GM19438 (cell line): ENCODE results near the gene VTI1A.

ENCODE experiments used
- ATAC-seq: cut with Tn5 transposase; IDR thresholded peaks from one replicate; pipeline ENCODE4 v1.9.1; 2021; ENCODE audit warnings: low read depth; ENCODE audit not compliant: unreplicated experiment

Gene VTI1A

DNA sequence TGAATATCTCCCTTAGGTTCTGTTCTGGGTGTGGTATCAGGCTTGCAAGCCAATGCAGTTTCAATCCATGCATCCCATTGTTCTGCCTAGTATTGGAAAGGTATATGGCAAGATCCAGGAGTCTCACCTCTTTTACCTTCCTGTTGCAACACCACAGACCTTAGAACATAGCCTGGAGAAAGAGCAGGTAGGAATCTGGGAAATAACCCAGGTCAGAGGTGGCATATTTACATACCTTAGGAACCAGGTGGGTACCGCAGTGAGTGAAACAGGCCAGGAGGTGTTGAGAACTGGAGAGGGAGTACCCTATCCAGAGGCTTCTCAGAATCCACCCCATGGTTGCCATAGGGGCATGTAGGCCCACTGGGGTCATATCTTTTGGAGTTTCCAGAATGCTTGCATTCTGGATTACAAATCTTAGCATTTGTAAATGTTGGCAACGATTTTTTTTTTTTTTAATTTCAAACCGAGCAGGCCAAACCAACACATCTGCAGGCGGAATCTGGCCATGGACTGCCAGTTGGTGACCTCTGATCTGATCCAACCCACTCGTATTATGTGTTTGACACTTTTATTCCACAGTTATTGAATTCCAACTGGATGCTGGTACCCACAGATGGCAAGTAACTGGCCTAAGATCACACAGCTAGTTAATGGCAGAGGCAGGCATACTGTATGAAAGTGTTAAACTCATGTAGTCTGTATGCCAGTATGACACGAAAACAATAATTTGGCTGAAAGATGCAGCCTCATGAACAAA, 322.8 kb downstream of the VTI1A start:
- no peak for ATAC-seq

DNA sequence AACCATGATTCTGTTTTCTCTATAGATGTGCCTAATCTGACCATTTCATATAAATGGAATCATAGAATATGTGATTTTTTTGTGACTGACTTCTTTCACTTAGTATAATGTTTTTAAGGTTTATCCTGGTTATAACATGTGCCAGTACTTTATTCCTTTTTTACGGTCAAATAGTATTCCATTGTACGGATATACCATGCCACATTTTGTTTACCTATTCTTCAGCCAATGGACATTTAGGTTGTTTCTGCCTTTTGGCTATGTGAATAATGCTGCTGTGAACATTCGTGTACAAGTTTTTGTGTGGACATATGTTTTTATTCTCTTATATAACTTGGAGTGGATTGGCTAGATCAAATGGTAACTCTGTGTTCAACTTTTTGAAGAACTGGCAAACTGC, 324.7 kb downstream of the VTI1A start:
- no peak for ATAC-seq

DNA sequence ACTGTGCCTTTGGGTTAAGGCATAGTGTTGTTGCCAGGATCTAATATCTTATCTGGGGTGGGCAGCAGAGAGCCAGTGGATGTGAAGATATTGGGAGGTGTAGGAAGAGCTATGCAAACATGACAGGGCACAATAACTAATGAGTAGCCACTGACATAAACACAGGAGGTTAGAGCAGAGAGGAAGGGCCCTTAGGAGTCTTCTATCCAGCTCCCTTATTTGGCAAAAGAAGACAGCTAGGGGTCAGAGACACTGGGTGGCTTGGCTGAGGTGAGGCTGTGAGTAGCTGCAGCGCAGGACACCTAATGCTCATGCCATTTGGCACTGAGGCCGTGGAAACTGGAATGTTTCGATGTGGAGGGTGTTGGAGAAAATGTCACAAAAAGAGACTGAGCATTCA, 326.8 kb downstream of the VTI1A start:
- no peak for ATAC-seq

GRCh38 chr10:112774210-112774609, 327.2 kb downstream of the VTI1A start:
- ATAC-seq = no peak

DNA sequence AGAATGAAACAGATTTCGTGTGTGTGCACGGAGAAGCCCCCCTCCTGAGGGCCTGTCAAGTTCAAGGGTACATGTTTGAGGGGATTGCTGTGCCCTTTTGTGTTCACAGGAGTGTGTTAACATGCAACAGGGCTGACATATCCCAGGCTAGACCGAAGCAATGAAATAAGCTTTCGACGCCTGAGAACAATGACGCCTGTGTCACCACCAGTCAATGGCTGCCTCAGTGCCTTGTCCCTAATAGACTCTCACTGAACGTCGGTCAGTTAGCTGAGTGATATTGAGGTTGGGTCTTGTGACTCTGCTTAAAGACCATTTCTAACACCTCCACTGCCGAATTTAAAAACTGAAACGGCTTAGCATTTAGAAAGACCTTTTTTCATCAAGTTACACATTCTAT, 327.8 kb downstream of the VTI1A start:
- ATAC-seq = no peak

- no peak for ATAC-seq
Measured at GRCh38 chr10:112775381-112775780, 328.4 kb downstream of the VTI1A start.

DNA sequence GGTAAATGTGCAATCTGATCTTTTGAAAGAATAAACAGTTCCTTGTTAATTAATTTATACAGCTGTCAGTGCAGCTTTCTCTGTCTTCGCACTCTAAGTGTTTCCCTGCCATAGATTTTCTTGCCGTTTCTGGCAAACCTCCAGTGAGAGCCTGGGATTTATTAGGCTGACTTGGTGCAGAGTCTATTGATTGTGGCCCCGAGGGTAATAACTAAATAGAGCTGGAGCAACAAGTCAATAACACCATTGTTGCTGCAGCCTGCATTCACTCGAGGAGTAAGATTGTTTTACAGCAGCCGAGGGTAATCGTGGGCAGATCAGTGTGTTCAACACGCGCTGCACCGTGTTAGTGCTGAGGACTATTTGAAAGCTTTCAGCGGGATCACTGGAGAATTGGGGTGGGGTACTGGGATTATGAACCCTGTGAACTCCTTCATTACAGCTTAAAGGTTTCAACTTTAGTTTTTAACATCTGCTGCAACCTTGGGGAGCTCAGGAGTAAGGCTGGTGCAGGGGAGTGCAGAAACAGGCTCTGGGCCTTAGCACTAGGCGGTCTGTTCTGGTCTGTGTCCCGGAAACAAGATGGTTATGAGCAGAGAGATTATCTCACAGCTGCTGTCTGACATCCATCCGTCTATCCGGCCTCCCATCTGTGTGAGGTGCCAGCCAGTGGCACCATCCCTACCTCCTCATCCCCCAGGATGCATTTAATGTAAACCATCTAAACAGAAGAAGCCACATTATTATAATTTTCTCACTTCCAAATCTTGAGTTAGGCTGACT, 329.1 kb downstream of the VTI1A start:
- no peak for ATAC-seq

GRCh38 chr10:112778579-112778978, 331.6 kb downstream of the VTI1A start:
- ATAC-seq = no peak

GRCh38 chr10:112779025-112779770, 332.2 kb downstream of the VTI1A start:
- no peak for ATAC-seq

GRCh38 chr10:112782200-112782907, 335.3 kb downstream of the VTI1A start:
- no peak for ATAC-seq

- ATAC-seq = no peak
Measured at GRCh38 chr10:112783351-112784021, 336.5 kb downstream of the VTI1A start.

GRCh38 chr10:112784022-112784461, 337.0 kb downstream of the VTI1A start:
- no peak for ATAC-seq

DNA sequence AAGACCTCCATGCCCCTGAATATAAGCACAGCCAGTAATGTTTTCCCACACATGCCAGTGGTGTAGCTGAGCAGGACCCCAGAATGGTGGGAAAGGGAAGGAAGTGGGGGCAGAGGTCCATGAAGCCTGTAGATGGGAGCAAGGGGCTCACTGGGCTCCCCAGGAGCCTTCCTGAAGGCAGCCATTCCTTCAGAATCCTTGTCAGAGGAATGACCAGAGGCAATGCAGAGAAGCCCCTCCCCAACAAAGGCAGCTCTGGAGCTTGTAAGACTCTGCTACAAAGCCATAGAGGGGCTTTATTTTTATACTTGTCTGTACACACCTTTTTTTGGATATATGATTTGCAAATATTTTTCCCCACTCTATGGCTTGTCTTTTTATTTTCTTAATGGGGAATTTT, 338.1 kb downstream of the VTI1A start:
- ATAC-seq = no peak

DNA sequence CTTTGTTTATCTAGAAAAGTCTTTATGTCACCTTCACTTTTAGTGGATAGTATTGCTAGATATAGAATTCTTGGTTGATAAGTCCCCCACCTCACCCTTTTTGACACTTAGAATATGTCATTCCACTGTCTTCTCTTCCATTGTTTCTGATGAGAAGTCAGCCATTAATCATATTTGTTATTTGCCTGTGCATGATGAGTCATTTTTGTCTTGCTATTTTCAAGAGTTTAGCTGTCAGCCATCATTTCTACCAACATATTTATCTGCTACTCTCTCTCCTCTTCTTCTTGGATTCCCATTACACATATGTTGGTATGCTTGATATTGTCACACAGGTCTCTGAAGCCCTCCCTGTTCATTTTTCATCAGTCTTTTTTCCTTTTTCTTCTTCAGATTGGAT, 342.2 kb downstream of the VTI1A start:
- no peak for ATAC-seq

DNA sequence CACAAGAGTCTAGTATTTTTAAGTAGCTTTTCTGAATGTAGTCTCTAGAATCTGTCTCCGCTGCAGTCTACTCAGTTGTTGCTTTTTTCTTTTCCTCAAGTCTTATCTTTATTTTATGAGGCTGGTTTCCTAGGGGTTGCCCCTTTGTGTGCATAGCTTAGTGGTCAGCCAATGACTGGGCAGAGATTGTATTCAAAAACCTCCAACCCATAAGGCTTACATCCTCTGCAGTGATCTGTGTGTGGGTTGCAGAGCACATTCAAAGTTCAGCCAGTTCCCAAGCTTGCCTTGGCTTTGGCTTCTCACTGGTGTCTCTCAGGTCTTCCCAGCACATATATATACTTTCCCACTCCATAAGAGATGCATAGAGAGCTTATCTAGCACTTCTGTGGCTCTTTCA, 343.0 kb downstream of the VTI1A start:
- ATAC-seq = no peak

DNA sequence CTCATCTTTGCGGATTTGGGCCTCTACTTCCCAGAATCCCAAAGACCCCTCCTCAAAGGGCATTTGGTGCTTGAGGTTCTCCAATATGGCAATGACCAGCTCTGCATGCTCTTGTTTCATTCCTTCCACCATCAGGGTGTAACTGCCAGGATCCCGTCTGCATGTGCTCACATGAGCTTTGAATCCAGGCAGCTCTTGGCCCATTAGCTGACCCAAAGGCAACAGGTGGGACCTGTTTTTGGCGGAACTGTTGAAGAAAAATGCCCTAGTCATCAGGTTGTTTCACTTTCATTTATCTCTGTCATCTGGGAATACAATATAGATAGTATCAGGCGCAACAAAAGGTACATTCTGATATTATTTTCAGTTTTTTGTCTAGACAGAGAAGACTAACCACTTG, 343.9 kb downstream of the VTI1A start:
- ATAC-seq = no peak

DNA sequence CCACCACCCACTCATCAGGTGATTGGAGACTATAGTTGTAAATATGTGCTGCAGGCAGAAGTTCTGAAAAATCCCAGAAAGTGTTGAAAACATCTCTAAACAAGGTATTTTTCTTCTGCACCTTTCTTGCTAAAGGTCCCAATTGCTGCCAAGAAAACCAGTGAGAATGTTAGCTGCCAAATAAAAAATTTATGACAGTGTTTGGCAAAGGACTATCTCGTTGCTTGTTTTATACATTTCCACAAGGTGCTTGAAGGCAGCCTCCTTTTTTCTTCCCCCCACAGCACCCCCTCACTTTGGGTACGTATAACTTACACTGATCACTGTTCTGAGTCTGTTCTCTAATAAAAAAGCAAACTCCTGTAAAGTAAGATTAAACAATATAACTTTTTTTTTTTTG, 344.4 kb downstream of the VTI1A start:
- no peak for ATAC-seq

DNA sequence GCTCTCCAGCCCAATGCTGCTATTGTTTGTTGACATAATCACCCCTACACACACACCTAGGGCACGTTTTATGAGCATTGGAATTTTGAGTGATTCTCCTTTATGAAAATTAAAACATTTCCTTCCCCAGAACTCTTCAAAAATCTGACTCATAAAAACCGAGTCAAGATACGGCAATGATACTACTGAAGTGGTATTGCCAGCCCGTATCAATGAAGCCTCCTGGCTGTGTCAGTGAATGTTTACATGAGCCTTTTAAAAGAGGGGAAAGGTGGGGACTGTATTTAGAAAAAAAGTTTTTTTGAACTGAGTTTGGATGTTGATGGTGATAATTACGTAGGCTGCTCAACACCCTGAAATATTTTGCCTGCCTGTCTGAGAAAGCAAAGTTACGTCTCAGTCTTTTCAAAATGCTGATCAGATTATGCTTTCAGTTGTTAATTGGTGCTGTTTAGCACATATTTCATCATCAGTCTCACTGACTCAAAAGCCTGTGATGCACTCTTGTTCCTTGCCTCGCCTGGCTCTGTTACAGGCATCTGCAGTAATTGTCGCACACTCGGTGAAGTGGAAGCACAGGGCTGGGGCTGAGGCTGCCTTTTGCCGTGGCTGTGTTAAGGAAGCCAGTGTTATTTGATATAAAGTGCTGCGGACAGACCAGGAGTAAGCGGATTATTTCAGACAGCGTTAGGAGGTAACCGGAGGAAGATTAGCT, 345.6 kb downstream of the VTI1A start:
- ATAC-seq = no peak

DNA sequence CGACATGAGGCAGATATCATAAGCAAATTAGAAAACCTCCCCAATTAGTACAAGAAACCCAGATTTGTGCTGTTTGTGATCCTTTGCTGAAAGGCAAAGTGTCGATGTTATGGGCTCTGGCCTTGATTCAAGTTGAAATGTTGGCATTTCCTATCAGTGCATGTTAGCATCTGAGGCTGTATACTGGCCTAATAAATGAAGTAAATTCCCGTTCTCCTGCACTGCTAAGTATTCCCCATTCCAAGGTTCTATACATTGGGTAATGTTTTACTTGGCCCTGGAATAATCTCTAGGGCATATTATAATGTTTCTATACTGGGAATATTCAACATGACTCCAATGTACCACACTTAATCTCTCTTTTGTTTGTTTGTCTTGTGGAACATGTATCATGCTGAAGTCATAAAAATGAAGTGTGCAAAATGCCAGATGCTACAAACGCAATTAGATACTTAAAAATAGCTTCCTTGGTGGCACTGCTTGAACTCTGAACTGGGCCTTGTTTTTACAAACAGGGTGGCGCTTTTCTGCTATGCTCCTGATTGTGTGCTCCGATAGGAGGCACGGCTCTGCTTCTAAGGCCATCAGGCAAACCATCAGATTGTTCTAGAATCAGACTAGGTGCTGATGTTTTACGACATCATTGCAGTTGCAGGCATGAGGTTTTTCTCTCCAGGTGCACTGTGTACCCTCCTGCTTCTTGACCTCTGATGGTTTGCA, 346.3 kb downstream of the VTI1A start:
- ATAC-seq = no peak
